Body of pancreas (tissue), 4 donors: ENCODE measurements around the gene LGI2. TPM values are rescaled to one million over a fixed set of nuclear protein-coding genes. Genes with fewer than 3 reads are reported as not detected.

Experiments used
- ATAC-seq: fragments of 150-250 bp; one replicate; pipeline ENCODE4 v1.9.1; 2016
- DNase-seq, 4 donors: peaks; one replicate each; pipeline ENCODE4 v3.0.0-alpha.2; 2019
- H3K27ac ChIP-seq, 4 donors: fragments of 200-600 bp; sonication (generic); 1 replicate in 3 of 4; 2 replicates in 1 of 4; pipeline versions ENCODE4 v1.5.1 to v1.6.1; 2016 to 2019; ENCODE audit warnings: mild to moderate bottlenecking in 1 of 4, mixed read lengths in 1 of 4, moderate library complexity in 1 of 4
- H3K27me3 ChIP-seq, 2 donors: fragments of 200-600 bp; sonication (generic); one replicate each; pipeline ENCODE4 v1.6.0; 2016; ENCODE audit warnings: mild to moderate bottlenecking in 1 of 2
- H3K36me3 ChIP-seq, 2 donors: fragments of 200-600 bp; sonication (generic); replicated peaks in 1 of 2; 2 replicates each; pipeline ENCODE4 v1.5.1; 2016; ENCODE audit warnings: low read depth in 2 of 2; ENCODE audit not compliant: insufficient read depth in 1 of 2
- H3K4me1 ChIP-seq: fragments of 200-600 bp; sonication (generic); one replicate; pipeline ENCODE4 v1.6.0; 2016
- H3K4me3 ChIP-seq, 2 donors: fragments of 200-600 bp; sonication (generic); 1 replicate in 1 of 2; 2 replicates in 1 of 2; pipeline ENCODE4 v1.5.1; 2016 to 2019
- H3K9me3 ChIP-seq, 3 donors: fragments of 200-600 bp; sonication (generic); 1 replicate in 2 of 3; 2 replicates in 1 of 3; pipeline ENCODE4 v1.5.1; 2016
- POLR2A ChIP-seq, 3 donors: fragments of 450-650 bp; IDR thresholded peaks; one replicate each; pipeline ENCODE4 v1.6.1; 2016; ENCODE audit warnings: antibody characterized with exemption in 3 of 3, mild to moderate bottlenecking in 2 of 3
- WGBS, 2 donors: methylation state at CpG; one replicate each; pipeline ENCODE4 v1.1.5; 2017; 5-methylcytosine and 5-hydroxymethylcytosine counted together
- intact Hi-C: fragments of 100-400 bp; cut with DNase I; formaldehyde crosslinking; loops from one replicate; pipeline ENCODE4 v1.15.1; 2023
- total RNA-seq, 2 donors: library from RNA; depleted of rRNA; stranded (reverse); fragments of >200 nt; gene quantifications; one replicate each; pipeline ENCODE4 v1.1.0, GENCODE V29; 2016
- TF ChIP-seq, protein P1 (sequence below), 7 experiments: fragments of 450-650 bp in 4 of 7; fragments of 200-600 bp in 3 of 7; sonication (generic) in 3 of 7; IDR thresholded peaks; one replicate each; pipeline ENCODE4 v1.5.1; 2016 to 2019; ENCODE audit warnings: antibody characterized with exemption in 7 of 7

LGI2 gene
- total RNA-seq, 2 donors from 2014 or later, result 0.78 to 2.0 TPM

DNA sequence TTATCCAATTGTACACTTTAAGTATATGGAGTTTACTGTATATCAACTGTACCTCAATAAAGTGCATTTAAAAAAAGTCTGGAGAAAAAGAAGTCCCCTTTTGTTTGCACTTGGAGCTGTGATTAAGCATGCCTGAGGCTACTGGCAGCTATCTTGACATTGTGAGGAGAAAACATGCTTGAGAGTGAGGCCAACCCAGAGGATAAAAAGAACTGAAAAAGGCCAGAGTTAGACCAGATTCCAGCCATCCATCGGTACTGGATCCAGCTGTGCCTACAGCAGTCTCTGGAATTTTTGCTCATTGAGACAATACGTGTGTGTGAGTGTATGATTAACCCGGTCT is 57.4 kb downstream of the LGI2 start:
- intact Hi-C loops, result no loop called here

GRCh38 chr4:24971192-24971591 is 59.6 kb downstream of the LGI2 start:
- DNase-seq, result peak; percentile 14 to 43 (median 36)
- Histone ChIP-seq H3K4me1 (no peaks in the 10 kb centered on the region), H3K4me3 (no peak overlapping the region), H3K27ac (no peak overlapping the region), H3K9me3 (no peaks in the 10 kb centered on the region), H3K27me3 (no peaks in the 10 kb centered on the region), H3K36me3 (no peaks in the 10 kb centered on the region)
- 39 to 51% methylated on average over 7 of the region's 7 CpGs for WGBS, 2 donors
- ATAC-seq, result peak; percentile 56
- intact Hi-C loops, result no loop called here
- TF ChIP-seq, protein P1, sequence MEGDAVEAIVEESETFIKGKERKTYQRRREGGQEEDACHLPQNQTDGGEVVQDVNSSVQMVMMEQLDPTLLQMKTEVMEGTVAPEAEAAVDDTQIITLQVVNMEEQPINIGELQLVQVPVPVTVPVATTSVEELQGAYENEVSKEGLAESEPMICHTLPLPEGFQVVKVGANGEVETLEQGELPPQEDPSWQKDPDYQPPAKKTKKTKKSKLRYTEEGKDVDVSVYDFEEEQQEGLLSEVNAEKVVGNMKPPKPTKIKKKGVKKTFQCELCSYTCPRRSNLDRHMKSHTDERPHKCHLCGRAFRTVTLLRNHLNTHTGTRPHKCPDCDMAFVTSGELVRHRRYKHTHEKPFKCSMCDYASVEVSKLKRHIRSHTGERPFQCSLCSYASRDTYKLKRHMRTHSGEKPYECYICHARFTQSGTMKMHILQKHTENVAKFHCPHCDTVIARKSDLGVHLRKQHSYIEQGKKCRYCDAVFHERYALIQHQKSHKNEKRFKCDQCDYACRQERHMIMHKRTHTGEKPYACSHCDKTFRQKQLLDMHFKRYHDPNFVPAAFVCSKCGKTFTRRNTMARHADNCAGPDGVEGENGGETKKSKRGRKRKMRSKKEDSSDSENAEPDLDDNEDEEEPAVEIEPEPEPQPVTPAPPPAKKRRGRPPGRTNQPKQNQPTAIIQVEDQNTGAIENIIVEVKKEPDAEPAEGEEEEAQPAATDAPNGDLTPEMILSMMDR (IDR thresholded peaks at IDR 0.05), result no peak
- no peak for TF ChIP-seq POLR2A (IDR thresholded peaks at IDR 0.05)

More for the DNA sequence above, 57.4 kb downstream of the LGI2 start:
- no peaks in the 10 kb centered on the region for H3K27me3 ChIP-seq
- ATAC-seq, result no peak
- no peak overlapping the region for H3K4me3 ChIP-seq
- WGBS, 2 donors, result 19 to 33% methylated on average over 3 of the region's 3 CpGs
- H3K4me1 ChIP-seq, result no peaks in the 10 kb centered on the region
- TF ChIP-seq POLR2A (IDR thresholded peaks at IDR 0.05), result no peak
- TF ChIP-seq, protein P1 (IDR thresholded peaks at IDR 0.05), result no peak
- H3K27ac ChIP-seq, result no peak overlapping the region
- no peaks in the 10 kb centered on the region for H3K36me3 ChIP-seq
- no peak for DNase-seq
- H3K9me3 ChIP-seq, result no peaks in the 10 kb centered on the region

- TF ChIP-seq POLR2A (IDR thresholded peaks at IDR 0.05), result no peak
- TF ChIP-seq, protein P1 (IDR thresholded peaks at IDR 0.05), result no peak
- H3K9me3 ChIP-seq, result no peaks in the 10 kb centered on the region
- H3K4me1 ChIP-seq, result no peaks in the 10 kb centered on the region
- WGBS, 2 donors, result 41 to 81% methylated on average over 2 of the region's 2 CpGs
- H3K36me3 ChIP-seq, result no peaks in the 10 kb centered on the region
- DNase-seq (no peak), ATAC-seq (no peak)
- intact Hi-C loops, result no loop called here
- H3K27ac ChIP-seq, result no peak overlapping the region
- no peaks in the 10 kb centered on the region for H3K27me3 ChIP-seq
- no peak overlapping the region for H3K4me3 ChIP-seq
These were observed 60.1 kb downstream of the LGI2 start for GRCh38 chr4:24970635-24971034.

- 63 to 76% methylated on average over 5 of the region's 5 CpGs for WGBS, 2 donors
- Histone ChIP-seq H3K27ac (no peak overlapping the region), H3K9me3 (no peaks in the 10 kb centered on the region), H3K27me3 (no peaks in the 10 kb centered on the region), H3K36me3 (no peaks in the 10 kb centered on the region), H3K4me3 (no peak overlapping the region), H3K4me1 (no peaks in the 10 kb centered on the region)
- DNase-seq (no peak), ATAC-seq (no peak)
- intact Hi-C loops, result no loop called here
- TF ChIP-seq POLR2A (IDR thresholded peaks at IDR 0.05), result no peak
- TF ChIP-seq, protein P1 (IDR thresholded peaks at IDR 0.05), result no peak
These were observed 60.6 kb downstream of the LGI2 start for GRCh38 chr4:24970191-24970590.

DNA sequence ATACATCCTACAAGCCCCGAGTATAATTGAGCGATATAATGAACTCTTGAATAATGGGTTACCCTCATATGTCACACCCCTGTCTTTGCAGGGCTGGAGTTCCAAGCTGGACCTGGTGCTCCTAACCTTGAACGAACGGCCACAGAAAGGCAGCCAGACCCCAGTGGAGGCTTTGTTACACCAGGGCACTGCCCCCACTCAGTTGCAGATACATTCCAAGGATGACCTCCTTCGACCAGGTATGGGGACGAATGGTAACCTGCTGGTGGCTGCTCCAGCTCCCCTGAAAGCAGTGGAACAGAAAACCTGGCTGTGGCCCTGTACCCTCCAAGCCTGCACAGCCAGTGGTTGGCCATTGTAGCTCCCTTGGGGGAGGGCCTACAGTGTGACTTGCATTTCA is 61.3 kb downstream of the LGI2 start:
- intact Hi-C loops, result no loop called here
- Histone ChIP-seq H3K9me3 (no peaks in the 10 kb centered on the region), H3K4me3 (no peak overlapping the region), H3K36me3 (no peaks in the 10 kb centered on the region), H3K27ac (no peak overlapping the region), H3K4me1 (no peaks in the 10 kb centered on the region), H3K27me3 (no peaks in the 10 kb centered on the region)
- TF ChIP-seq POLR2A (IDR thresholded peaks at IDR 0.05), result no peak
- TF ChIP-seq, protein P1 (IDR thresholded peaks at IDR 0.05), result no peak
- WGBS, 2 donors, result 71 to 85% methylated on average over 5 to 6 of the region's 6 CpGs
- ATAC-seq (no peak), DNase-seq (no peak)
